Breast epithelium (tissue), 3 donors: ENCODE measurements around the gene TRPM2.

Experiments used
- POLR2A ChIP-seq: fragments of 450-650 bp; IDR thresholded peaks from one replicate; pipeline ENCODE4 v1.6.1; 2016; ENCODE audit warnings: antibody characterized with exemption, mild to moderate bottlenecking, moderate library complexity
- POLR2AphosphoS5 ChIP-seq, 3 donors: sonication (generic); formaldehyde crosslinking; IDR thresholded peaks; one replicate each; pipeline ENCODE4 v1.6.1; 2017; ENCODE audit warnings: antibody characterized with exemption in 3 of 3
- TF ChIP-seq, protein P1 (sequence below), 3 donors: fragments of 450-650 bp; IDR thresholded peaks; one replicate each; pipeline ENCODE4 v1.5.1; 2016 to 2017; ENCODE audit warnings: antibody characterized with exemption in 3 of 3, mild to moderate bottlenecking in 3 of 3, moderate library complexity in 3 of 3

DNA sequence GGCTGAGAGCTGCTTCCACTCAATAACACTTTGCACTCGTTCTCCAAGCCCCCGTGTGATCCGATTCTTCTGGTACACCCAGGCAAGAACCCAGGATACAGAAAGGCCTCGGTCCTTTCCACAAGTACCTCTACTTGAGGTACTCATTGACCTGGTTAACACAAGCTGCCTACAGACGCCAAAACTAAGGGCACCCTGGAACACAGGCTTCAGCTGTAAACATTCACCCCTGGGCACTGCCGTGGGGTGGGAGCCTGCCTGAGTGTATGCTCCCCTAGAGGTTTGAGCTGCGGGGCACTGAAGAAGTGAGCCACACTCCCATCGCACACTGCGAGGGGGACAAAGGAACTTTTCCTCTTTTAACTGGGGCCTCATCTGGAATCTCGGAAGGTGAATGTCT is 132.4 kb downstream of the TRPM2 start:
- TF ChIP-seq, protein P1, sequence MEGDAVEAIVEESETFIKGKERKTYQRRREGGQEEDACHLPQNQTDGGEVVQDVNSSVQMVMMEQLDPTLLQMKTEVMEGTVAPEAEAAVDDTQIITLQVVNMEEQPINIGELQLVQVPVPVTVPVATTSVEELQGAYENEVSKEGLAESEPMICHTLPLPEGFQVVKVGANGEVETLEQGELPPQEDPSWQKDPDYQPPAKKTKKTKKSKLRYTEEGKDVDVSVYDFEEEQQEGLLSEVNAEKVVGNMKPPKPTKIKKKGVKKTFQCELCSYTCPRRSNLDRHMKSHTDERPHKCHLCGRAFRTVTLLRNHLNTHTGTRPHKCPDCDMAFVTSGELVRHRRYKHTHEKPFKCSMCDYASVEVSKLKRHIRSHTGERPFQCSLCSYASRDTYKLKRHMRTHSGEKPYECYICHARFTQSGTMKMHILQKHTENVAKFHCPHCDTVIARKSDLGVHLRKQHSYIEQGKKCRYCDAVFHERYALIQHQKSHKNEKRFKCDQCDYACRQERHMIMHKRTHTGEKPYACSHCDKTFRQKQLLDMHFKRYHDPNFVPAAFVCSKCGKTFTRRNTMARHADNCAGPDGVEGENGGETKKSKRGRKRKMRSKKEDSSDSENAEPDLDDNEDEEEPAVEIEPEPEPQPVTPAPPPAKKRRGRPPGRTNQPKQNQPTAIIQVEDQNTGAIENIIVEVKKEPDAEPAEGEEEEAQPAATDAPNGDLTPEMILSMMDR (IDR thresholded peaks at IDR 0.05) = no peak
- TF ChIP-seq POLR2AphosphoS5 (IDR thresholded peaks at IDR 0.05) (no peak), POLR2A (no peak)
